Fibroblast of skin of scalp (primary cell): ENCODE results near the gene ZNF469.
"Not testable (repeated sequence)": the region's sequence is repeated elsewhere in the genome, so short reads cannot be mapped to it uniquely, and the experiment has no call there.

Source experiments
- DNase-seq: peaks from one replicate; pipeline ENCODE4 v3.0.0-alpha.2; 2013

The ZNF469 gene

DNA sequence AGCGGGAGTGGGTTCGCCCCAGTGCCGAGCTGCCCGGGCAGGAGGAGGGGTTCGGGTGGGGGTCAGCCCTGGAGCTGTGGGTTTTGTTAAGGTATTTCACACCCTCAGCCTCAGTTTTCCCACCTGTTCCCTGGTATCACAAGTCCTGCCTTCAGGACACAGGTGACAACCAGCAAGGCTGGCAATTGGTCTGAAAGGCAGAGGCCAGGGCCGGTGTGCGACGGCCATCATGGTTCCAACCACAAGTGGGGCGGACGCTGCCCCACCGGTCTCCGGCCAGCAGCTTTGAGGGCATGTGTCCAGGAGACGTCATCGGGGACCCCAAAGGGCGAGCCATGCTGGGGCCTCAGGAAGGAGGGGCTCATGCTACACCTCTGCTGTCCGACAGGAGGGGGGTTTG, 10.8 kb downstream of the ZNF469 start:
- no peak for DNase-seq

DNA sequence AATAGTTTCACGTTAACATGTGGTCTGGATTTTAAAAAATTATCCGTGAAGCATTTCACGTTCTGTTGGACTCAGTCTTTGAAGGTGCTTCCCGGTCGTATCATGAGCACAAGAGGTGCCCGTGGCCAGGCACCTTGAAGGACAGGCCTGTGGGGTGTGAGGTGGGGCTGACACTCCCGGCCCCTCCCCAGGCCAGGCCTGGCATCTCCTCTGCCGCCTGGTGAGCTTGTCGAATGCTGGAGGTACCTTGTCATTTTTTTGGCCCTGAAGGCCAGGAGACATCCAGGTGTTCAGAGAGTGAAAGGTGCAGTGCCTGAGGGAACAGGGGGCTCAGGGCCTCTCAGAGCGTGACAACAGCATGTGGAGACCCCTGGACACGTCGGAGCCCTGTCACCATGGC, 11.7 kb downstream of the ZNF469 start:
- no peak for DNase-seq

DNA sequence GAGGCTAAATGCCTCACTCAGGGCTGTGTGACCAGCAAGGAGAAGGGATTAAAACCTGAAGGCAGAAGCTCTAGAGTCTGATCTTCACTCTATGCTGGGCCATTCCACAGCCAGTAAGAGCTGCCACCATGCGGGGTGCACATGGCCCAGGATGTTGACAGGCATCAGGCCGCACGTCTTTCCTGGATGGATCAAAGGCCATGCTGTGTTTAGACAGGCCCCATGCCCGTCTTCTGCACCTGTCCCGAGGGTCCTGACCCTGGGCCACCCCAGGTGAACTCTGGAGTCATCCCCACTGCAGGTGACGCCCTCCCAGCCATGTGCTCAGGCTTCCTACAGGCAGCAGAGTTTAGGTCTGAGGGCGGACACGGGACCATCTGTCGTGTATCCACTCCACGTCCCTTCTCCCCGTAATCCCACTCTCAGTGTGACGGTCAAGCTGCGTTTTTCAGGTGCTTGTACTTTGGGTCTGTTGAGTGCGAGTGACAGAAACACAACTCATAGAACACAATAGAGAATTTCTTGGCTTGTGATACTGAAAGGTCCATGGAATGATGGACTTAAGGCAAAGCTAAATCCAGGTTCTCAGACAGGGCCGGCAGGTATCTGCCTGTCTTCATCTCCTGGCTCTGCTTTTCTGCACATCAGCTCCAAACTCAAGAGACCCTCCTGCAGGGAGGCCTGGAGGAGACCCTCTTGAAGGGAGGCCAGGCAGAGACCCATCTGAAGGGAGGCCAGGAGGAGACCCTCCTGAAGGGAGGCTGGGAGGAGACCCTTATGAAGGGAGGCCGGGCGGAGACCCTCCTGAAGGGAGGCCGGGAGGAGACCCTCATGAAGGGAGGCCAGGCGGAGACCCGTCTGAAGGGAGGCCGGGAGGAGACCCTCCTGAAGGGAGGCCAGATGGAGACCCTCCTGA, 13.2 kb downstream of the ZNF469 start:
- no peak for DNase-seq

DNA sequence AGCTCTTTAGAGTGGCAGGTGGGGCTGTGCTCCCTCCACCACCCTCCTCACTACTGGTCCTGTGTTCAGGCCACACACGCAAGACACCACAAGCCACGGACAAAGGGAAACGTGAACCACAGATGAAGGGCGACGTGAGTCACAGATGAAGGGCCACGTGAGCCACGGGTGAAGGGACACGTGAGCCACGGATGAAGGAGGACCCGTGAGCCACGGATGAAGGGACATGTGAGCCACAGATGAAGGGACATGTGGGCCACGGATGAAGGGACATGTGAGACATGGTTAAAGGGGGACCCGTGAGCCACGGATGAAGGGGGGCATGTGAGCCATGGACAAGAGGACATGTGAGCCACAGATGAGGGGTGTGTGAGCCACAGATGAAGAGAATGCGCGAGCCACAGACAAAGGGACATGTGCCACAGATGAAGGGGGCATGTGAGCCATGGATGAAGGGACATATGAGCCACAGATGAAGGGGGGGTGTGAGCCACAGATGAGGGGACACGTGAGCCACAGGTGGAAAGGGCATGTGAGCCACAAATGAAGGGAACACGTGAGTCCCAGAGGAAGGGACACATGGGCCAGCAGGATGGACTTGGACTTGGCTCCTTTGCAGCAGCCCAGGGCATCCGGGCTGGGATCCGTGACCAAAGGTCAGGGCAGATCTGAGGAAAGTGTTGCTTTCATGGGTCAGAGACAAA, 15.6 kb downstream of the ZNF469 start:
- DNase-seq: no peak

DNA sequence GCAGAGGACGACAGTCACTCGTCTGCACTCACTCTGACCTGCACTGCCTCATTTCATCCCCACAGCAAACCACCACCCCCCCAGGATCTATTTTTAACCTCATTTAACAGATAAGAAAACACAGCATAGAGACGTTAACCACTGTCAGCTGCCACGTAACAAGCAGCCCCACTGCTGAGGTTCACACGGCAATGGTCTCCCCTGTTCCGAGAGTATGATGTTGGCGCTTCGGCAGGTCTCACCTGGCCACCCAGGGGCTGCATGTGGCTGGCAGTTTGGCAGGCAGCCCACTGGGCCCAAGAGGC, 16.1 kb downstream of the ZNF469 start:
- no peak for DNase-seq

DNA sequence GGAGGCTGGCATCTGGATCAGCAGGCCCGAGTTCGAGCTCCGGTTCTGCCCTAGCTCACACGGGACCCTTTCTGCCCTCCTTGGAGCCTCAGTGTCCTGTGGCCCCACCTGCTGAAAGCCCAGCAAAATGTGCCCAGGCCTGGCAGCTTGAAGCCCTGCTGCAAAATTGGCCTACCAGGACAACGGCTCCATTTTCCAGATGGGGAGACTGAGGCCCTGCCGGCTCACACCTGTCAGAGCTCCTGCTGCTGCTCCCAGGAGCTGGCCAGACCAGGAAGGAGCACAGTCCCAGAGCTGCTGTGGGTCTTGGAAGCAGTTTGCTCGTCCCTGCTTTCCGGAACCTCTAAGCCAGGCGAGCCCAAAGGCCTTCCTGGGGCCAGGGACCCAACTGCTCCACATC, 17.4 kb downstream of the ZNF469 start:
- no peak for DNase-seq

DNA sequence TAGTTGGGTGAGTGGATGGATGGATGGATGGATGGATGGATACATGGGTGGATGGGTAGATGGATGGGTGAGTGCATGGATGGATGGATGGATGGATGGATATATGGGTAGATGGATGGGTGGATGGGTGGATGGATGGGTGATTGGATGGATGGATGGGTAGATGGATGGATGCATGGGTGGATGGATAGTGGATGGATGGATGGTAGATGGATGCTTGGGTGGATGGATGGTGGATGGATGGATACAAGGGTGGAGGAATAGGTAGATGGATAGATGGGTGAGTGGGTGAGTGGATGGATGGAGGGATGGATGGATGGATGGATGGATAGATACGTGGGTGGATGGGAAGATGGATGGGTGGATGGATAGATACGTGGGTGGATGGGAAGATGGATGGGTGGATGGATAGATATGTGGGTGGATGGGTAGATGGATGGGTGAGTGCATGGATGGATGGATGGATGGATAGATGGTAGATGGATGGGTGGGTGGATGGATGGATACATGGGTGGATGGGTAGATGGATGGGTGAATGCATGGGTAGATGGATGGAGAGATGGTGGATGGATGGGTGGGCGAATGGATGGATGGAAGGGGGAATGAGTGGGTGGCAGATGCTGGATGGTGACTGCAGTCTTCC, 19.0 kb downstream of the ZNF469 start:
- no peak for DNase-seq

DNA sequence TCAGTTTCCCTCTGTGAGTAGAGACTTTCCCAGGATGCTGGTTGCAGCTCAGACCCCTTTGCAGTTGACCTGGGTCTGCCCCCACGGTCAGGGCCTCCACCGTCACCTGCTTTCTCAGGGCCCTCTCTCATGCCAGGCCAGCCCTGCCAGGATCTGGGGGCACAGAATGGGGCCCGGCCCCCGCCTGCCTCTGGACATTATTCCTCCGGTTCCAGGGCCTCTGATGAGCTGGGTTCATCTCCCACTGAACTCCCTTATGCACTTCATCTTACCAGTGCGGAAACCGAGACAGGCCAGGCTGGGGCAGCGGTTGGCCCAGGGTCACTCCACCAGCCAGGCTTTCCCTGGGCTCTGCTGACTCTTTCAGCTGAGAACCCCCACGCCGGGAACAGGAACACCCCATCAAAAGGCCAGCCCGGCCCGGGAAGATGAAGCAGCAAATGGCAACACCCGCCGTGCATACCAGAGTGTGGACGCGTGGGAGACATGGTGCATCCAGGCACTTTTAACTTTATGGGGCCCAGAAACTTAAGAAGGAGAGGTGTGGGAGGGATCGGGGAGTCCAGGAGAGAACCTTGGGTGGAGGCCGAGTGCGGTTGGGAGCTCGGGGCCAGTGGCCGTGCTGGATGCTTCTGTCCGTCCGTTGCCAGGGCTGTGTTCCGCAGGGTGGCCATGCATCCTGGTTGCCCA, 19.9 kb downstream of the ZNF469 start:
- no peak for DNase-seq

DNA sequence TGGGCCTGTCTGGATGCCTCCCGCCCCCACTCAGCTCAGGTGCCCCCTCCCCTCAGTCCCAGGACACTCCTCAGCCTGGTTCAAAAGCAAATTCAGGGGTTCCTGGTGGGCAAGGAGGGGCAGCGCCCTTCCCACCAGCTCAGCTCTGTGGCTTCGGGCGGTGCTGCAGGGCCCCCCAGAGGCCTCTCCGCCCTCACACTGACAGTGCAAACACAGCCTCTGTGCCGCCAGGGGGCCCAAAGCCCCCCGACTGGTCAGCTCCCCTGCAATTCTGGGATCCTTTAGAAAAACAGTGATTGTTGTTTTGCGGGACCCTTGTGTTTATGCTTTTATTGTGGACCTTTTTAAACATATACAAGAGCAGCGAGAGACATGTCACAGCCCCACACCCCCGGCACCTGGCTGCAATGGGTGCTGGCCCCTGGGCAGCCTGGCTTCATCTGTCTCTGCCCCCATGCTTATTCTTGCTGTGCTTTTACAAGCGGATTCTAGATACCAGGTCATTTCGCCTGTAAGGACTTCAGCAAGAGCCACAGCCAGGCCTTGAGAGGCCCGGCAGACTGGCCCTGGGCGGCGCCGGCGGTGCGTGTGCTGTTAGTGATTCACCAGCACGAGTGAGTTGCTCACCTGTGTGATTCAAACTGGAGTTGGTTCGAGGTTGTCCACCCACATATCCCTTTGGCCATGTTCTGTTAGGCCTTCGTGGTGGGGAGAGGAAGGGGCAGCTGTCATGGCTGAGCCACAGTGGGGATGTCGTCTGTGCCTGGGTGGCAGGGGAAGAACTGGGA, 21.2 kb downstream of the ZNF469 start:
- no peak for DNase-seq

DNA sequence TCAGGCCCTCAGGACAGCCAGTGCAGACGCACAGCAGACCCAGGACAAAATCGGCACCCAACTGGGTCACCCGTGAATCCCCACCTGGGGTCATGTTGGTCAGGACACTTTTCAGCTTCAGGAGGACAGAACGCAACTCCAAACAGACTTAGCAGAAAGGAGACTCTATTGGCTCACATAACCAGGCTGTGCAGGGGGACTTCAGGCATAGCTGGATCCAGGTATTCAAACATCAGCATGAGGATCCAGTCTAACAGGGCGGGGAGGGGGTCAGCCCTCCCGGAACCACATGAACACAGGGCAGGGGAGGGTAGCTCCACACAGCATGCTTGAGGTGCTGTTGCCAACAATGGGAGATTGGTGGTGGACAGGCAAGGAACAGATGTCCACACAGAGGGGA, 22.0 kb downstream of the ZNF469 start:
- DNase-seq: no peak

DNA sequence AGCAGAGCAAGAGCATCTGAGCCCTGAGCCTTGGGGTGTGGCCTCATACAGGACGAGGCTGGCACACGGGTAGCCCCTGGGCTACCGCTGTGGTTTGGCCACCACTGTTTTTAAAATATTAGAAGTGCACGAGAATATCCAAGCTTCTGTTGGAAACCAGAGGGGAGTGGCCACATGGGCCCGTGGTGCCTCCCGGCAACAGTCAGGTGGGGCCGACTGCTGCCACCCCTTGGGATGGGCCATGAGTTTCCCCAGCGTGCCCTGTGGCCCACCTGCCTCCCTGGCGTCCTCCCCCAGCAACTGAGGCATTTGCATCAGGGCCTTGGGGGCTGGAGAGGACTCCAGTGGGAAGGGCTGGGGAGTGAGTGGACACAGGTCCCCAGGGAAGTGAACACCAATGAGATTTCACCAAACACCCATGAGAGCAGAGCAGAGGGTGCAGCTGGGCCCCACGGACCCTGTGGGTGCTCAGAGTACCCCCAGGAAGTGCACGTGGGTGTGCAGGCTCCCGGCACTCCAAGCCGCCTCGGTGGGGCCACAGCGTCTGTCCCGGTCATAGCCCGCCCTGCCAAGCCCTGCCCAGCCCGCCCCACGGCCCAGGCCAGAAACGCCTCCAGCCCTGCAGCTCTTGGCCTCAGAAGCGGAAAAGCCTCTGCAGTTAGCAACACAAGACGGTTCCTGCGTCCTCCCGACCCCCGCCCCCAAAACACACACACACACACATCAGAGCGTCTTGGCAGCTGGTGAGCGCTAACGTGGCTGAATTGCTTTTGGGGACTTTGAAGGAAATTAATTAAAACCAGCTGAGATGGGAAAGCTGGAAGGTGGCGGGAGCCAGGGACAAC, 22.7 kb downstream of the ZNF469 start:
- DNase-seq: peak; percentile 77

DNA sequence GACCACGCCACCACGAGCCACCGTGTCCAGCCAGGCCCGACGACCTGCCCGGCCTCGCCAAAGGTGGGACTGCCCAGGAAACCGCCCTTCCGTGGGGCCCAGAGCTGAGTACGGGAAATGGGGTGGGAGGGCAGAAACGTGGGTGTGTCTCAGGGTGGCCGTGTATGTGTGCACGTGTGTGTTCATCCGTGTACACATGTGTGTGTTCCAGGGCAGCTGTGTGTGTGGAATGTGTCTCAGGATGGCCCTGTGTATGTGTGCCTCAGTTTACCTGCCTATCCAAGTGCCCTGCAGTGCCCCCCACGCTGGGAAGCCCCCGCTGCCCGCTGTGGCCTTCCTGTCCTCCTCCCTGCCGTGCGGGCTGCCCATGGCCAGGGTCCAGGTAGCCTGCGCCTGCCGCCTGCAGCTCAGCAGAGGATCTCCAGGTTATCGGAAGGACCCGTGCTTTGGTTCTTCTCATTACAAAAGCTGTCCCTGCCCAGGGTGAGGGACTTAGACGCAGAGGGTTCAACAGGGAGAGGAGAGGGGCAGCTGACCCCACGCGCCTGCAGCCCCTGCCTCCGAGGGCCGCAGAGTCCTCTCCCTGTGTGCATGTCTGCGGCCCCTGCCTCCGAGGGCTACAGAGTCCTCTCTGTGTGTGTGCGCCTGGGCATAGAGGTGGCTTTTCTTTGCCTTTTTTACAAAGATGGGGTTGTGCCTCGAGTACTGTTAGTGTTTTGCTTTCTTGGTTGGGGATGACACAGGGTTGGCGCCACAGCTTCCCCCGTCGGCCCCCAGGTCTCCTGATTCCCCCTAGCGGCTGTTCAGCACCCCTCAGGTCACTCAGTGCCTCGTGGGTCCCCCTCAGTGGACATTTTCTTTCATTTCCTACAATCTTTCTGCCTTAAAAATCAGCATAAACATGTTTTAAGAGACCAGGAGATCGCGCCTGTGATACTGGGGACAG, 23.6 kb downstream of the ZNF469 start:
- DNase-seq: no peak

DNA sequence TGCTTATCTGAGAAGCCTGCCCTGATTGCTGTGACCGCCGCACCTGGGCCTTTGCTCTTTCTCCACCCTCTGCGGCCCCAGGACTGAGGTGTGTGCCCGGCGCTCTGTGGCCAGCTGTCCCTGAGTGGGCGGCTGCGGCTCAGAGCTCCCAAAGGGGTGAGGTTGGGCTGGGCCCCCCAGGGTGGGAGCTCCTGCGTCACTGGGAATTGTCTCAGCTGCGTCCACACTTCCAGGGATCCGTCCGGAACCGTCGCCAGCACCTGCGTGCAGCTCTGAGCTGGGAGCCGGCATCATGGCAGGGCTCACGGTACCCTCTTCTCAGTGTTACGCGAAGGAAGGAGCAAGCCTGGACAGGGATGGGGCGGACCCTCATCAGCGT, 24.3 kb downstream of the ZNF469 start:
- no peak for DNase-seq

DNA sequence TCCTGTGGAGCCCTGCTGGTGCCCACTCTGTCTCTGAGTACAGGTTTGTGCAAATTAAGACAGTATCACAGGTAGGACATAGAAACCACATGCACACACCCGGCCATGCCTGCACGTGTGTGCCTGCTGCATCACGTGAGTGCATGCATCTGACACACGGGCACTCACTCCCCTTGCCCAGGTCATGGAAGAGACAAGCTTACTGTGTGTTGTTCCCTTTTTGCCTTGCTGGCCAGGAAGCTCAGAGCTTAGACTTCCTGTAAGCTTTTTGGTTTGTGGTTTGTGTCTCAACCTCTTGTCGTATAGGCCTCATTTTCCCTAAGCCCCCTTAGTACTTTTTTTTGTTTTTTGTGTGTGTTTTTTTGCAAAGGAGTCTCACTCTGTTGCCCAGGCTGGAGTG, 25.0 kb downstream of the ZNF469 start:
- no peak for DNase-seq

DNA sequence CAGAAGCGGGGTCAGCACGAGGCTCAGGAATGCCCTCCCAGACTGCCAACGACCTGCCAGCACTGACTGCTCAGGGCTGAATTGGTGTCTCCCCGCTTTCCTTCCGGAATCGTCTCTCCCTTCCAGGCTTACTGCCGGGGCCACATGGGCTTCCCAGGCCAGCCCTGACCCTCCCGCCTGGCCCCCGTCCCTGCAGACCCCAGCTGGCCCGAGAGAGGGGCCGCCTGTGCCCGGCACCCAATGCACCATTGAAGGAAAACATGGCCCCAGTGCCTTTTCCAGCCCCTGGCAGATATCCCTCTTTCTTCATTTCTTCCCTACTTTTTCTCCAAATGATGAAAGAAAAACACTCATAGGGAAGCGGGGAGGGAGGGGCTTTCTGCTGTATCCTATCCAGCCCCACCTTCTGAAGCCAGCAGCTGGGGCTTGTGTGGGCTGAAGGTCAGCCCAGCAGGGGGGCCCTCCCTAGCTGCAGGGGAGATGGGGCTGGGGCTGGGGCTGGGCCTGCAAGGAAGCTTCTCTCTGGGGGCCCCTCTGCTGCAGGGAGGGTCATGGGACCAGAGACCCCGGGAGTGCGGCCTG, 25.9 kb downstream of the ZNF469 start:
- no peak for DNase-seq

DNA sequence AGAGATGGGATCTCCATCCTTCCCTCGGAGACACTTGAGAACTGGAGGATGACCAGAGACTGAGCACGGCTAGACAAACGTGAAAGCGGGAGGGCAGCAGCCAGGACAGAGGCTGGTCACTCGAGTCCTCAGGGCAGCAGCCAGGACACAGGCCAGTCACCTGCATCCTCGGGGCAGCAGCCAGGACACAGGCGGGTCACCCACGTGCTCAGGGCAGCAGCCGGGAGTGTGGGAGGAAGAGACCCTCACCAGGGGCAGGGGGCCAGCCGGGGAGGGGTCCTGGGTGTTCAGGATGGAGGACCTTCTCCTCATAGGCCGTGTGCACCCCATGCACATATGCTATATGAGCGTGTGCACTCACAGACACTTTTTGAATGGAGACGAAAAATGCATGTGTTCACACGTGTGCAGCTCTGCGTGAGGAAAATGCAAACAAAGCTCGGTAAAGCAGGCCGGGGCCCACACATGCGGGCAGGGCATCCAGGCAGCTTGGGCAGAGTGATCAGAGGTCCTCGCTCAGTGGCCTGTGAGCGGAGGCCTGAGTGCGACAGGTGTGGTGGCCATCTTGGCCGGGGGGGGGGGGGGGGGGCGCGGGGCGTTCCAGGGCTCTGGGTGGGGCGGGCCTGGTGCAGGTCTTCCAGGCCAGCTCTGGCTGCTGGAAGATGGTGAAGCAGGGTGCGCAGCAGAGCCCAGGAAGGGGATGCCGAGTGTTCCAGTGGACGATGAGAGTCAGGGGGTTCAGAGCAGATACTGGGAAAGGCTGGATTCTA, 26.7 kb downstream of the ZNF469 start:
- no peak for DNase-seq

DNA sequence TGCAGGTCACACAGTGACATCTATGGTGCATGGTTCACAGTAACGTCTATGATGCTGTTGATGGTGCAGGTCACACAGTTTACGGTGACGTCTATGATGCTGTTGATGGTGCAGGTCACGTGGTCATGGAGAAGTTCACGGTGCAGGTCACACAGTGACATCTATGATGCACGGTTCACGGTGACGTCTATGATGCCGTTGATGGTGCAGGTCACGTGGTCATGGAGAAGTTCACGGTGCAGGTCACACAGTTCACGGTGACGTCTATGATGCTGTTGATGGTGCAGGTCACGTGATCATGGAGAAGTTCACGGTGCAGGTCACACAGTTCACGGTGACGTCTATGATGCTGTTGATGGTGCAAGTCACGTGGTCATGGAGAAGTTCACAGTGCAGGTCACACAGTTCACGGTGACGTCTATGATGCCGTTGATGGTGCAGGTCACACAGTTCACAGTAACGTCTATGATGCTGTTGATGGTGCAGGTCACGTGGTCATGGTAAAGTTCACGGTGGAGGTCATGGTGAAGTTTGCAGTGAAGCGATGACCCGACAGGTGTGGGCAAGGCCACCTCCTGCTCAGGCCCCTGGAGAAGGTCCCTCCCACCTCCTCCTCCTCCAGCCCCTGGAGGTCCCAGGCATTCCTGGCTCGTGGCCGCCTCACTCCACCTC, 27.7 kb downstream of the ZNF469 start:
- DNase-seq: not testable (repeated sequence)

DNA sequence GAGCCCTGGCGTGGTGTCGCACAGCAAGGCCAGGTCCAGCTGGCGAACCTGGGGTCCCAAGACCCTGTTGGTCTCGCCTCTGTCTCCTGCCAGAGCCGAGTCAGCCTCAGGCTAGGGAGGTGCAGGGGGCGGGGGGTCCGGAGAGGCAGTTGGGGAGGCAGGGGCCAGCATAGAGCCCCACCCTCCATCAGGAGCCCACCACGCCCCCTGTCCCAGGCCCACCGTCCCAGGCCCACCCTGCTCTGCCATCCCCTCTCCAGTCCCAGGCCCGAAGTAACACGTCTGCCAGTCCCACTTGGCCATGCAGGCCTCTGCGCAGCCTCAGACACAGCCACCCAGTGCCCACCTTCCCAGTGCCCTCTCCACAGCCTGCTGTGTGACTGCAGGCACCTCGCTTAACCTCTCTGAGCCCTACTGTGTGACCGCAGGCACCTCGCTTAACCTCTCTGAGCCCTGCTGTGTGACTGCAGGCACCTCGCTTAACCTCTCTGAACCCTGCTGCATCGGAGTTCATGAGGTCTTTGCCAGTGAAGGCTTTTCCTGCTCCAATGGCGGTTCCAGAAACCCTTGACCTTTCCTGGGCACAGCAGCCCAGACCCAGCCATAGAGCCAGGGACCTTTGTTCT, 29.3 kb downstream of the ZNF469 start:
- no peak for DNase-seq
